ENCODE data around the gene VWA8. TPM values are rescaled to one million over a fixed set of nuclear protein-coding genes. Genes with fewer than 3 reads are reported as not detected.

The VWA8 gene
- total RNA-seq, 1 experiment from 2014 or later, result 22.6 TPM

GRCh38 chr13:41854758-41855157, 106.2 kb downstream of the VWA8 start (continued):
- TF ChIP-seq REST (IDR thresholded peaks at IDR 0.05; ENCODE audit: low read depth) (no peak), CTCF (IDR thresholded peaks at IDR 0.05 in 2 of 3, conservative IDR thresholded peaks at IDR 0.05 in 1 of 3; ENCODE audit: borderline replicate concordance in 1 of 3, insufficient read depth in 1 of 3, low read depth in 2 of 3, low read length in 2 of 3) (no peak), TCF7L2 (IDR thresholded peaks at IDR 0.05; ENCODE audit: borderline replicate concordance, extremely low read depth, insufficient read depth, insufficient read length) (no peak), MAX (IDR thresholded peaks at IDR 0.05) (no peak), YY1 (IDR thresholded peaks at IDR 0.05; ENCODE audit: extremely low read depth, insufficient replicate concordance, low read depth, low read length) (no peak), ZNF274 (IDR thresholded peaks at IDR 0.05; ENCODE audit: low read depth, low read length) (no peak), EZH2phosphoT487 (IDR thresholded peaks at IDR 0.05; ENCODE audit: borderline replicate concordance) (no peak)

GRCh38 chr13:41851351-41851750, 109.6 kb downstream of the VWA8 start:
- DNase-seq (ENCODE audit: low read depth, low spot score), result no peak
- Histone ChIP-seq H3K4me3 (replicated peaks in 1 of 2; ENCODE audit: low read depth in 1 of 2, low read length in 2 of 2) (no peak overlapping the region), H3K27me3 (ENCODE audit: insufficient read depth, low read length) (no peaks in the 10 kb centered on the region), H3K9me2 (ENCODE audit: insufficient read depth) (no peaks in the 10 kb centered on the region), H3K36me3 (ENCODE audit: control insufficient read depth in 1 of 2, insufficient read depth in 2 of 2, low read length in 2 of 2) (no peaks in the 10 kb centered on the region), H3K27ac (ENCODE audit: low read depth, low read length) (no peak overlapping the region), H3K4me2 (ENCODE audit: low read length) (no peak overlapping the region), H2AFZ (ENCODE audit: low read depth, low read length, poor library complexity, severe bottlenecking) (no peak overlapping the region), H3K9ac (ENCODE audit: low read length) (no peak overlapping the region), H4K20me1 (ENCODE audit: insufficient read depth) (no peaks in the 10 kb centered on the region), H3K4me1 (ENCODE audit: control insufficient read depth in 1 of 2, insufficient read depth in 2 of 2, low read length in 2 of 2) (no peaks in the 10 kb centered on the region), H3K79me2 (ENCODE audit: insufficient read depth, low read length) (no peaks in the 10 kb centered on the region), H3K9me3 (ENCODE audit: control insufficient read depth in 1 of 2, insufficient read depth in 1 of 2, low read depth in 1 of 2, low read length in 2 of 2) (no peaks in the 10 kb centered on the region; a peak in 1 of 4 replicates)
- TF ChIP-seq CTCF (IDR thresholded peaks at IDR 0.05 in 2 of 3, conservative IDR thresholded peaks at IDR 0.05 in 1 of 3; ENCODE audit: borderline replicate concordance in 1 of 3, insufficient read depth in 1 of 3, low read depth in 2 of 3, low read length in 2 of 3) (no peak), SP1 (IDR thresholded peaks at IDR 0.05; ENCODE audit: low read depth) (no peak), ATF3 (IDR thresholded peaks at IDR 0.05) (no peak), SRF (IDR thresholded peaks at IDR 0.05; ENCODE audit: low read depth) (no peak), RAD21 (IDR thresholded peaks at IDR 0.05; ENCODE audit: low read depth) (no peak), ELF1 (IDR thresholded peaks at IDR 0.05; ENCODE audit: borderline replicate concordance, low read depth) (no peak), CBX3 (IDR thresholded peaks at IDR 0.05; ENCODE audit: low read depth) (no peak), FOSL1 (IDR thresholded peaks at IDR 0.05; ENCODE audit: low read depth) (no peak), EZH2phosphoT487 (IDR thresholded peaks at IDR 0.05; ENCODE audit: borderline replicate concordance) (no peak)
- CTCF ChIA-PET, result no interaction called here
- BruUV-seq (replicated peaks), result no TSS peak
- POLR2A ChIA-PET, result no interaction called here
- RAD21 ChIA-PET (ENCODE audit: low non-redundant PET in 1 of 2, low total read pairs in 2 of 2, uncharacterized antibody in 2 of 2, unreplicated experiment in 2 of 2), result no interaction called here
- intact Hi-C loops (cut with micrococcal nuclease), result no loop called here
- ATAC-seq, result no peak

Measured in HCT116 (cell line).